Measurements from ENCODE around the gene NACC2. TPM values are rescaled to one million over a fixed set of nuclear protein-coding genes. Genes with fewer than 3 reads are reported as not detected.

Gene NACC2
- total RNA-seq, 6 experiments from 2014 or later: 10.9 to 25.8 (median 13.8) TPM

DNA sequence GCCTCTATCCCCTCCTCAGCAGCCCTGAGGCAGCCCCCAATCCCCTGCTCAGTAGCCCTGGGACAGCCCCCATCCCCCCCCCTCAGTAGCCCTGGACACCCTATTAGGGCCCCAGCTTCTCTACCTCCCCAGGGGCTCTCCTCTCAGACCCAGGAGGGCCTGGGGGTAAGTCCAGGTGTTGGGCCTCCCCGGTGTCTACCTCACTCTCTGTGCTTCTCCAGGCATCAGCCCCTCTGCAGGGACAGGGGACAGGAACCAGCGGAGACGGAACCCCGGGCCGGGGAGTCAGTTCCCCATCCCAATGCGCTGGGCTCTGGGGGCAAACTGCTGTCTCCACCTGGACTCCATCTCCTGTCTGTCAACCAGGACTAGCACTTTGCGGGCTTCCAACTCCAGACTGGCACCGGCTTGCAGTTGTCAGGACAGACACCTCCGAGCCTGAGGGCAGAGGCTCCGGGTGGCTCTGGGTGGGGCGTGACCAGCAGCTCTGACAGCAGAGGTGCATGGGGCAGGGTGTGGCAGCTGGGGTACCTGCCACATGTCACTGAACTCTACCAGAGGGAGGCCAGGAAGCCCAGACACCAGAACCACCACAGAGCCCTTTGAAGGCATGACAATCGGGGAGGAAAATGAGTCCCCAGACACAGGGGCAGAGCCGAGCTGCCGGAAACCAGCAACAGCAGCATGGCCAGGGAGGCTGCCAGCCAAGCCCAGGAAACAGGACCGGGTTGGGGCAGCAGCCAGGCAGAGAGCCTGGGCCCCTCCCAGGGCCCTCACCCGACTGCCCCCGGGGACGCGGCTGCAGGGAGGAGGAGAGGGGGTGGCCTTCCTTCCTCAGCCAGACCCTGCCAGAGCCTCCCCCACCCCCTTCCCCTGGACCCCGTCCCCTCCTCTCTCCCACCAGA is 116.2 kb downstream of the NACC2 start:
- H3K9me3 ChIP-seq: no peaks in the 10 kb centered on the region
- WGBS (ENCODE audit: insufficient coverage, low coverage, low lambda C conversion rate, missing lambda C conversion rate): 54% methylated on average over 4 of the region's 20 CpGs
- TF ChIP-seq, protein P1, sequence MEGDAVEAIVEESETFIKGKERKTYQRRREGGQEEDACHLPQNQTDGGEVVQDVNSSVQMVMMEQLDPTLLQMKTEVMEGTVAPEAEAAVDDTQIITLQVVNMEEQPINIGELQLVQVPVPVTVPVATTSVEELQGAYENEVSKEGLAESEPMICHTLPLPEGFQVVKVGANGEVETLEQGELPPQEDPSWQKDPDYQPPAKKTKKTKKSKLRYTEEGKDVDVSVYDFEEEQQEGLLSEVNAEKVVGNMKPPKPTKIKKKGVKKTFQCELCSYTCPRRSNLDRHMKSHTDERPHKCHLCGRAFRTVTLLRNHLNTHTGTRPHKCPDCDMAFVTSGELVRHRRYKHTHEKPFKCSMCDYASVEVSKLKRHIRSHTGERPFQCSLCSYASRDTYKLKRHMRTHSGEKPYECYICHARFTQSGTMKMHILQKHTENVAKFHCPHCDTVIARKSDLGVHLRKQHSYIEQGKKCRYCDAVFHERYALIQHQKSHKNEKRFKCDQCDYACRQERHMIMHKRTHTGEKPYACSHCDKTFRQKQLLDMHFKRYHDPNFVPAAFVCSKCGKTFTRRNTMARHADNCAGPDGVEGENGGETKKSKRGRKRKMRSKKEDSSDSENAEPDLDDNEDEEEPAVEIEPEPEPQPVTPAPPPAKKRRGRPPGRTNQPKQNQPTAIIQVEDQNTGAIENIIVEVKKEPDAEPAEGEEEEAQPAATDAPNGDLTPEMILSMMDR (IDR thresholded peaks at IDR 0.05): no peak
- no peak for TF ChIP-seq POLR2A (IDR thresholded peaks at IDR 0.05)
- H3K27ac ChIP-seq: no peak overlapping the region
- ATAC-seq (peak in 2 of 4 donors; percentile 17 to 27), DNase-seq (peak in 1 of 3 donors; percentile 17)
- H3K36me3 ChIP-seq: no peaks in the 10 kb centered on the region
- no peaks in the 10 kb centered on the region for H3K4me1 ChIP-seq
- H3K27me3 ChIP-seq: no peaks in the 10 kb centered on the region
- intact Hi-C loops (cut with DNase I): no loop called here
- H3K4me3 ChIP-seq: no peak overlapping the region

DNA sequence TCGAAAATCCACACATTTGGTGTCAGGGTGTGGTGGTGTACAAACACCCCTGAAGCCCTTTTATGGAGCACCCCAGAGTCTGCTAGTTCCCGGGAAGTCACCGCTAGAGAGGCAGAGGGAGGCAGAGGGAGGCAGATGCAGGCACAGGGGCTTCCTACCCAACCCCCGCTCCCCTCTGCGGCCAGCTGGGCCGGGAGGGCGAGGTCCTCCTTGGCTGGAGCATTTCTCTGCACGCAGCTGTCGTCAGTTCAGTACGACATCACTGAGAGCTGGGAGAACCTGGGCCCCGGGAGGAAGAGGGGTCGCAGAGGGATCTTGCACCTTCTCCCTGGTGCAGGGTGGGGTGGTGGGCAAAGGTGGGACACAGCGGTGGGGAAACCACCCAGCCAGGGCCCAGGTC is 118.1 kb downstream of the NACC2 start:
- Histone ChIP-seq H3K4me3 (no peak overlapping the region), H3K9me3 (no peaks in the 10 kb centered on the region), H3K36me3 (no peaks in the 10 kb centered on the region), H3K4me1 (no peaks in the 10 kb centered on the region), H3K27me3 (no peaks in the 10 kb centered on the region), H3K27ac (no peak overlapping the region)
- ATAC-seq (no peak), DNase-seq (no peak)
- TF ChIP-seq, protein P1 (IDR thresholded peaks at IDR 0.05): no peak
- TF ChIP-seq POLR2A (IDR thresholded peaks at IDR 0.05): no peak
- no CpG with 5 or more reads among the region's 13 CpGs for WGBS (ENCODE audit: insufficient coverage, low coverage, low lambda C conversion rate, missing lambda C conversion rate)
- intact Hi-C loops (cut with DNase I): no loop called here

DNA sequence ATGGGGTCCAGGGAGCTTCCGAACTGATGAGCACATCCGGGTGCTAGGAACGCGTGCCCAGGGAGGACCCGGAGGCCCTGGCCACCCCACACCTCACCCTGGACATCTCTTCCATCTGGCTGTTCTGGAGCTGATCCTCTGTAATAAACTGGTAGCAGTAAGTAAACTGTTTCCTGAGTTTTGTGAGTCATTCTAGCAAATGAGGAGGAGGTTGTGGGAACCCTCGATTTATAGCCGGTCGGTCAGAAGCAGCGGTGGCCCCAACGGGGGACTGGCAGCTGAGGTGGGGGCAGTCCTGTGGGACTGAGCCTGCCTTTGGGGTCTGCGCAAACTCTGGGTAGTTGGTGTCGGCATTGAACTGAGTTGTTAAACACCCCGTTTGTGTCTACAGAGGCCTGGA is 118.6 kb downstream of the NACC2 start:
- no peak for DNase-seq
- WGBS (ENCODE audit: insufficient coverage, low coverage, low lambda C conversion rate, missing lambda C conversion rate): 85% methylated on average over 5 of the region's 13 CpGs

DNA sequence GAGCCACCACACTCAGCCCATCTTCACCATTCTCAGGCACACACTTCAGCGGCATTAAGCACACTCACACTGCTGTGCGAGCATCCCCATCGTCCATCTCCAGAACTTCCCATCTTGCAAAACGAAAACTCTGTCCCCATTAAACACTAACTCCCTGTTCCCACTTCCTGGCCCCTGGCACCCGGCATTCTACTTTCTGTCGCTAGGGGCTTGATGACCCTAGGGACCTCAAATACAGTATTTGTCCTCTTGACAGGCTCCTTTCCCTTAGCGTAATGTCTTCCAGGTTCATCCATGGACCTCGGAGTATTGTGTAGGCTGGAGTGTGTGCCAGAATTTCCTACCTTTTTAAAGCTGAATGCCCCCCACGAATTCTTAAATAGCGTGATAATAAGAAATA is 119.3 kb downstream of the NACC2 start:
- H3K27ac ChIP-seq: no peak overlapping the region
- H3K36me3 ChIP-seq: no peaks in the 10 kb centered on the region
- DNase-seq (no peak), ATAC-seq (no peak)
- intact Hi-C loops (cut with DNase I): no loop called here
- H3K4me3 ChIP-seq: no peak overlapping the region
- 78% methylated on average over 10 of the region's 10 CpGs for whole genome bisulfite sequencing (ENCODE audit: insufficient coverage, low coverage, low lambda C conversion rate, missing lambda C conversion rate)
- no peaks in the 10 kb centered on the region for H3K9me3 ChIP-seq
- no peaks in the 10 kb centered on the region for H3K27me3 ChIP-seq
- TF ChIP-seq POLR2A (IDR thresholded peaks at IDR 0.05): no peak
- no peaks in the 10 kb centered on the region for H3K4me1 ChIP-seq

More for the DNA sequence above, 118.6 kb downstream of the NACC2 start:
- TF ChIP-seq POLR2A (IDR thresholded peaks at IDR 0.05): no peak
- TF ChIP-seq, protein P1 (IDR thresholded peaks at IDR 0.05): no peak
- no peaks in the 10 kb centered on the region for H3K27me3 ChIP-seq
- no peaks in the 10 kb centered on the region for H3K9me3 ChIP-seq
- no peak overlapping the region for H3K27ac ChIP-seq
- no peak for ATAC-seq
- H3K36me3 ChIP-seq: no peaks in the 10 kb centered on the region
- no peaks in the 10 kb centered on the region for H3K4me1 ChIP-seq
- no peak overlapping the region for H3K4me3 ChIP-seq
- intact Hi-C loops (cut with DNase I): no loop called here

DNA sequence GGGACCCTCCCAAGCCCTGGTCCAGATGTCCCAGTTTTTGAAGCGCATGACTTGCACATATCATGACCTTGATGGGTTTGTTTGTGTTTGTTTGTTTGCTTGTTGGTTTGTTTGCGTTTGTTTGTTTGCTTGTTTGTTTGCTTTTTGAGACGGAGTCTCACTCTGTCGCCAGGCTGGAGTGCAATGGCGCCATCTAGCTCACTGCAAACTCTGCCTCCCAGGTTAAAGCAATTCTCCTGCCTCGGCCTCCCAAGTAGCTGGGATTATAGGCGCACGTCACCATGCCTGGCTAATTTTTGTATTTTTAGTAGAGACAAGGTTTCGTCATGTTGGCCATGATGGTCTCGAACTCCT is 120.9 kb downstream of the NACC2 start:
- DNase-seq: no peak
- intact Hi-C loops (cut with DNase I): no loop called here
- Histone ChIP-seq H3K4me3 (no peak overlapping the region), H3K27me3 (no peaks in the 10 kb centered on the region), H3K9me3 (no peaks in the 10 kb centered on the region), H3K4me1 (no peaks in the 10 kb centered on the region), H3K36me3 (no peaks in the 10 kb centered on the region), H3K27ac (no peak overlapping the region)
- no peak for TF ChIP-seq POLR2A (IDR thresholded peaks at IDR 0.05)
- TF ChIP-seq, protein P1 (IDR thresholded peaks at IDR 0.05): no peak
- ATAC-seq: no peak
- 46% methylated on average over 8 of the region's 10 CpGs for WGBS (ENCODE audit: insufficient coverage, low coverage, low lambda C conversion rate, missing lambda C conversion rate)

Measured in right lobe of liver (tissue), 6 donors.